ENCODE data around the gene TOMM70. TPM values are rescaled to one million over a fixed set of nuclear protein-coding genes. Genes with fewer than 3 reads are reported as not detected.

Gene TOMM70
- total and polyA plus RNA-seq, 2 donors from 2014 or later, result 27.6 to 42.7 TPM

- Histone ChIP-seq H3K36me3 (ENCODE audit: control insufficient read depth in 2 of 3, insufficient read depth in 3 of 3, low read length in 3 of 3) (no peaks in the 10 kb centered on the region), H3K27me3 (ENCODE audit: control insufficient read depth, insufficient read depth, low read length) (no peaks in the 10 kb centered on the region), H3K9me3 (ENCODE audit: control insufficient read depth in 2 of 3, insufficient read depth in 1 of 3, low read length in 3 of 3) (peaks cover 0 to 11% (median 0%) of the 10 kb centered on the region in 3 donors), H3K9ac (ENCODE audit: low read length in 3 of 3) (no peak overlapping the region), H3K27ac (ENCODE audit: low read depth in 2 of 2, low read length in 2 of 2) (no peak overlapping the region), H3K4me3 (ENCODE audit: low read length in 3 of 3) (no peak overlapping the region), H3K4me1 (ENCODE audit: control insufficient read depth in 2 of 3, insufficient read depth in 2 of 3, low read depth in 1 of 3, low read length in 3 of 3) (no peaks in the 10 kb centered on the region)
- no peak for TF ChIP-seq CTCF (IDR thresholded peaks at IDR 0.05; ENCODE audit: borderline replicate concordance, extremely low read depth, insufficient read depth)
- DNase-seq (no peak), FAIRE-seq (no peak)
- intact Hi-C loops (cut with DNase I), result no loop called here
These were observed 10.4 kb upstream of the TOMM70 start for GRCh38 chr3:100411091-100411982.

GRCh38 chr3:100407977-100408532, 7.2 kb upstream of the TOMM70 start:
- H3K27ac ChIP-seq (ENCODE audit: low read depth in 2 of 2, low read length in 2 of 2), result no peak overlapping the region
- TF ChIP-seq CTCF (IDR thresholded peaks at IDR 0.05; ENCODE audit: borderline replicate concordance, extremely low read depth, insufficient read depth), result no peak
- no peak overlapping the region for H3K4me3 ChIP-seq (ENCODE audit: low read length in 3 of 3)
- H3K27me3 ChIP-seq (ENCODE audit: control insufficient read depth, insufficient read depth, low read length), result no peaks in the 10 kb centered on the region
- no peaks in the 10 kb centered on the region for H3K36me3 ChIP-seq (ENCODE audit: control insufficient read depth in 2 of 3, insufficient read depth in 3 of 3, low read length in 3 of 3)
- intact Hi-C loops (cut with DNase I), result no loop called here
- H3K9me3 ChIP-seq (ENCODE audit: control insufficient read depth in 2 of 3, insufficient read depth in 1 of 3, low read length in 3 of 3), result peaks cover 0 to 11% (median 0%) of the 10 kb centered on the region in 3 donors
- DNase-seq (no peak), FAIRE-seq (no peak)
- H3K9ac ChIP-seq (ENCODE audit: low read length in 3 of 3), result peak overlapping the region in 1 of 3 donors; percentile 19
- peaks cover 0 to 7% (median 0%) of the 10 kb centered on the region in 3 donors for H3K4me1 ChIP-seq (ENCODE audit: control insufficient read depth in 2 of 3, insufficient read depth in 2 of 3, low read depth in 1 of 3, low read length in 3 of 3)

- DNase-seq (no peak), FAIRE-seq (no peak)
- TF ChIP-seq CTCF (IDR thresholded peaks at IDR 0.05; ENCODE audit: borderline replicate concordance, extremely low read depth, insufficient read depth), result no peak
- H3K9me3 ChIP-seq (ENCODE audit: control insufficient read depth in 2 of 3, insufficient read depth in 1 of 3, low read length in 3 of 3), result peaks cover 0 to 11% (median 0%) of the 10 kb centered on the region in 3 donors
- no peaks in the 10 kb centered on the region for H3K27me3 ChIP-seq (ENCODE audit: control insufficient read depth, insufficient read depth, low read length)
- H3K27ac ChIP-seq (ENCODE audit: low read depth in 2 of 2, low read length in 2 of 2), result no peak overlapping the region
- H3K4me3 ChIP-seq (ENCODE audit: low read length in 3 of 3), result no peak overlapping the region
- no peak overlapping the region for H3K9ac ChIP-seq (ENCODE audit: low read length in 3 of 3)
- intact Hi-C loops (cut with DNase I), result no loop called here
- peaks cover 0 to 7% (median 5%) of the 10 kb centered on the region in 3 donors for H3K4me1 ChIP-seq (ENCODE audit: control insufficient read depth in 2 of 3, insufficient read depth in 2 of 3, low read depth in 1 of 3, low read length in 3 of 3)
- H3K36me3 ChIP-seq (ENCODE audit: control insufficient read depth in 2 of 3, insufficient read depth in 3 of 3, low read length in 3 of 3), result no peaks in the 10 kb centered on the region
These were observed 6.3 kb upstream of the TOMM70 start for GRCh38 chr3:100407164-100407563.
